Non-pigmented ciliary epithelial cell (primary cell): ENCODE results near the gene RGS17.
"Not testable (repeated sequence)": the region's sequence is repeated elsewhere in the genome, so short reads cannot be mapped to it uniquely, and the experiment has no call there.

ENCODE experiments used
- DNase-seq: peaks from one replicate; pipeline ENCODE4 v3.0.0-alpha.2; 2010; ENCODE audit warnings: low read depth

Gene RGS17

DNA sequence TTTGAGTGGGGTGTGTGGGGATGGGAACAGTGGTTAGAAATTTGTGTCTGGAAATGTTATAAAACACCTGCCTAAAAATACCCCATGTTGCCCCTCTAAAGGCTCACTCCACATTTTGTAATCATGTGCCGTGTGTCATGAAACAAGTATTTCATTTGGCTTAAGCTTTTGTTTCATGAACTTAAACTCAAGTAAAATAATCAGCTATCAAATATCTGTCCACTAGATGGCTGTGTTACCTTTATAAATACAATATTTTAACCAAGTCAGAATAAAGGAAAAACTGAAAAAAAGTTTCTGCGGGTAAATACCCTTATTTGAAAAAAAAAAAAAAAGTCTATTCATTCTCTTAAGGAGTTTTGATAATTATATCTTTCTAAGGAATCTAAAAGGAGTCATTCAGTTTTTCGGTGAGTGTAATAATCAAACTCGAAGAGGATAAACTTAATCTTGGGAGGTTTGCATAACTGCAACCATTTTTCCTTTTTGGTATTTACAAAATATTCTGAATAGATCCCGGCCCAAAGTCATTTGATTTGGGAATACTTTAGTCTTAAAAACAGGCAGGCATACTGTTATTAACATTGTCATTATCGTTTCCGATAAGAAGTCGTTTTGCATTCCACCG lies 98.7 kb downstream of the RGS17 start:
- DNase-seq, result peak; percentile 30

DNA sequence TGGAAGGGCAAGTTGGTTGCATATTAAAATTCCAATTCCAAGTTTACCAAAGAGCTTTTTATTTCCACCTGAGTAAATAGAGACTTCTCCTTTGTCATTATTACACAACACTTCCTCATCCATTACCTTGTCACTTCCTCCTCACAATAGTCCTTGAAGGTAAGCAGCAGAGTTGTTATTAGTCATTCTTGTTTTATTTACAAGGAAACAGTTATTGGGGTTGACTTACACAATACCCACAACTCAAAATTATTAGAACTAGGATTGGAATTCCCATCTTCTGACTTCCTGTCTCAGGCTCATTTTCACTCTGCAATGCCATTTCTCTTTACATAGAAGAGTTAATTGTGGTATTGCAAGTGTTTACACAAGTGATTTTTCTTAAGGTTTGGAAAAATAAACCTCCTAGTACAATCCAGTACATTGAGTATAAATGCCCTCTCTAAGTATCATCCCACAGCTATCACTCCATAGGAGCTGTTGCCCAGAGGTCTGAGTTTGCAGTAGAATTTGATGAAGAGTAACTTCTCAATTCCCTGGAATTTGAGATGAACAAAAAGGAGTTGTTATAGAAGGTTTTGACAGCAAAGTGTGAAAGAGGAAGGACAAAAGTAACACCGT lies 99.6 kb downstream of the RGS17 start:
- no peak for DNase-seq

DNA sequence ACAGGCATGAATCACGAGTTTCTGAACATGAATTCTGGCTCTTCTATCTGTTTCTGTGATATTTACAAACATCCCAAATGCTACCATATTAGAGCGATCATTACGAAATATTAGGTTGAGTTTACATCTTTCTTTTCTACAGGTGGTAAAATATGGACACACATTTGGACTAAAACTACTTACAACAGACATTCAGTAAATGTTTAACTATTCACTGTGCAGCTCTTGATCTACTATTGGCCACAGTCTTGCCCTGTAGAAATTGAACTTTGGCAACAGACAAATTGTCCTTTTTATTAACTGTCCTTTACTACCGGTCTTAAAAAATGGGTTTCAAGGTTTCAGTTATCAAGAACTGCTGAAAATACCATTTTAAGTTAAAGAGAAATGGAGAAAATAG lies 102.1 kb downstream of the RGS17 start:
- DNase-seq, result no peak

DNA sequence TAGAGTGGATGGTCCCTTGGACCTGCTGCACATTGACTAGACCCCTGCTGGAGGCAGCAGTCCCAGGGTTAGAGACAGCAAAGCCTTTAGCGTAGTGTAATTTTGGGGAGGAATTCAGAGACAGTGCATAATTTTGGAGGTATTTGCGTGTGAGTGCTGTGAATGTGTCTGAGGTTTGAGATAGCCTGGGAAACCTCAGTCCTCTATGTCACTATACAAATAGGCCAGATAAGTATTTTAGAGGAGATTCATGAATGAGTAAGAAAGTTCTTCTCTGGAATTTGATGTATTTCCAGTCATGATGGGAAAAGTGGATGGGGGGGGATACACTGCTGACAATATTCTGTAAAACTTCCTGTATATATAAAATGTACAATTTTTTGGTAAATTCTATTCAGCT lies 102.8 kb downstream of the RGS17 start:
- no peak for DNase-seq

DNA sequence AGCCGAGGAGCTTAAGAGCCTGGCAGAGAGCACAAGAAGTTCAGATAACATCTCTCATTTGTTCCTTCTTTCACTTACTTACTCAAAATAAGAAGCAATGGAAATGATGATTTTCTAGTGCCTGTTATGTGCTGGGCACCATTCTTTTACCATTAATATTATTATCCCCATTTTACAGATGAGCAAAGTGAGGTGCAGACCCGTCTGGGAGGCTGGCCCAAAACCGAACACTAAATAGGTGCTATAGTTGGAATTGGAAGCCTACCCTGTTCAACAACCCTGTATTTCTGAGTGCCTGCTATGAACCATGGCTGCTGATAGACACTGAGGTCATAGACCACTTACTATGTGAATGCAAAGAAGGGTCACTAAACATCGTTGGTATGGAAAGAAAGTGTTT lies 103.6 kb downstream of the RGS17 start:
- DNase-seq, result no peak

DNA sequence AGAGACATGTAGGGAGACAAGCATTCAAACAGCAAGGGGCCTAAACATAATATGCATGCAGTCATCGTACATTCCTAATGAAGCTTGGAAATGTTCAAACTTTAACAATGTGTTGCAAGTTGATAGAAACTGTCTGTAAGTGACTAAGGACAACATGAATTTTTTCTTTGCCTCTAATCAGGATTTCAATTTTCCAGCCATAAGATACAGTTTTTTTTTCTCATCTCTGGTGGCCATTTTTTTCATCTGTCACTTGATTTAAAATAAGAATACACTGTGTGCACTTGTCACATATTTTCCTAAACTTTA lies 106.4 kb downstream of the RGS17 start:
- no peak for DNase-seq

DNA sequence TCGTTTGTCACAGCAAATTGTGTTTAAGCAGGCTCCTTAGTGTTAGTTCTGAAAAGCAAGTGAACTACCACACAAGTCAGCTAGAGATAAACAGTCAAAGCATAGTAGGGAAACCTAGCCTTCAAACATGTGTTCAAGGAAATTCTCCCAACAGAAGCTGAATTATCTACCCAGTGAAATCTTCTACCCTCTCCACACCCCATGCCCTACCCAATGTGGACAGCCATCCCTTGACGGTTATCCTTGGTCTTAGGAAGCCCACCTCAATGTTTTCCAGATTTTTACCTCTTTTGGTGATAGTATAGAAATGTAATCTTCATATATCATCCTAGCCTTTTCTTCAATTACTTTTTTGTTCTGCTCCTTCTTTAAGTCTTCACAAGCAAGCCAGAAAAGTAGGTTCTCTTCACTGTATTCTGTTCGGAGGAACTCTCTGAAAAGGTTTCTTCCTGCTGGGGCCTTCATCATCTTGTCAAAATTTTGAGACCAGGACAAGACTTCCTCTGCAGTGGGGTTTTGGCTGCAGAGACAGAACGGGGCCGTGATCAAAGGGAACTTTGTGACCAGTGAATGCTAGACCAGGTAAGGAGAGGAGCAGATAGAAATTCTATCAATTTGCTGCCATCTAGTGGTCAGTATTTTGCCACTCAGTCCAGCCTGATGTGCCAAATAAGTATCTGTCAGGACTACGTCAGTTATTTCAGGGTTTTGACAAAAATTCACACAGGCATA lies 106.9 kb downstream of the RGS17 start:
- no peak for DNase-seq

DNA sequence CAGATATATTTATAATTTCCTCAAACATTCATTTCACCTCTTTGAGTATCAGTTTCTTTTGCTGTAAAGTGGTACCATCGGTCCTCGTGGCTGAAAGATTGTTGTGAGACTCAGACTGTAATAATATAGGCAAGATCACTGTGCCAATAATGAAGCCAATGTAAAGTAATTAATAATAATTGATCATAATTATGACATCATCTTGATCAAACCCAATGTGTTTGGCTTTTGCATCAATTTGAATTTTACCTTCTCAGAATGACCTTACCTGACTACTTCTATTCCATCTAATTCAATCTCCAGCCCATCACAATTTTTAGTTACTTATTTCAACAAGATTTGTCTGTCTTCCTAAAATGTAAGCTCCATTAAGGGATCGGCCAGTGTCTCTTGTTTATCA lies 112.7 kb downstream of the RGS17 start:
- no peak for DNase-seq

DNA sequence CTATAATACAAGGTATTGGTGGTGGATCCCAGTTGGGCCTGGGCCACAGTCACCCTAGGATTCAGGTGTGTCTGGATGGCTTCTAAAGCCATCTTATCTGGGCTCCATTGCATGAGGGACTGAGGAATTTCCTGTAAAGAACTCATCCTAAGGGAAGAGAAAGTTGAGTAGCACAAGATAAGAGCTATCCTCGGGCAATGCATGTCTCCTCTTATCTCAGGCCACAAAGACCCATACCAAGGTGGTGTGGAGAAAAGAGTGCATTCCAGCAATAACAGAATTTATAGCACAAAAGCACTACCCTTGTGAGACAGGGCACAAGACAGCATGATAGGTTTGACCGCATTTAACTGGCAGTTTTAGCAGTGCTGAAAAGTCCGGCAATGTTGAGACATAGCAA lies 114.2 kb downstream of the RGS17 start:
- DNase-seq, result no peak

DNA sequence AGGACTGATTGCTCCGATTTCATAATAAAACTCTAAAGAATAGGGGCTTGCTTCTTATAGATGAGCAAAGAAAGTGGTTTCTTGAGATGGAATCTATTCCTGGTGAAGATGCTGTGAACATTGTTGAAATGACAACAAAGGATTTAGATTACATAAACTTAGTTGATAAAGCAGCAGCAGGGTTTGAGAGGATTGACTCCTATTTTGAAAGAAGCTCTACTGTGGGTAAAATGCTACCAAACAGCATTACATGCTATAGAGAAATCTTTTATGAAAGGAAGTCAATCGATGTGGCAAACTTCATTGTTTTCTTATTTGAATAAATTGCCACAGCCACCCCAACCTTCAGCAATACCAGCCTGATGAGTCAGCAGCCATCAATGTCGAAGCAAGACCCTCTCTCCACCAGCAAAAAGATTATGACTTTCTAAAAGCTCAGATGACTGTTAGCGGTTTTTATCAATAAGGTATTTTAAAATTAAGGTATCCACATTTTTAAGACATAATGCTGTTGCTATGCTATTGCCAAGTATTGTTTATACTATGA lies 115.9 kb downstream of the RGS17 start:
- no peak for DNase-seq

DNA sequence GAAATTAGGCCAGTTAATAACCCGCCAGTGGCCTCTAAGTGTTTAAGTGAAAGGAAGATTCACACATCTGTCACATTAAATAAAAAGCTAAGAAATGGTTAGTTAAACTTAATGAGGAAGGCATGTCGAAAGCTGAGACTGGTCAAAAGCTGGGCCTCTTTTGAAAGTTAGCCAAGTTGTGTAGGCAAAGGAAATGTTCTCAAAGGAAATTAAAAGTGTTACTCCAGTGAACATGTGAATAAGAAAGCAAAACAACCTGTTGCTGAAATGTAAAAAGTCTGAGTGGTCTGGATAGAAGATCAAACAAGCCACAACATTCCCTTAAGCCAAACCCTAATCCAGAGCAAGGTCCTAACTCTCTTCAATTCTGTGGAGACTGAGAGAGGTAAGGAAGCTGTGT lies 117.6 kb downstream of the RGS17 start:
- DNase-seq, result no peak

DNA sequence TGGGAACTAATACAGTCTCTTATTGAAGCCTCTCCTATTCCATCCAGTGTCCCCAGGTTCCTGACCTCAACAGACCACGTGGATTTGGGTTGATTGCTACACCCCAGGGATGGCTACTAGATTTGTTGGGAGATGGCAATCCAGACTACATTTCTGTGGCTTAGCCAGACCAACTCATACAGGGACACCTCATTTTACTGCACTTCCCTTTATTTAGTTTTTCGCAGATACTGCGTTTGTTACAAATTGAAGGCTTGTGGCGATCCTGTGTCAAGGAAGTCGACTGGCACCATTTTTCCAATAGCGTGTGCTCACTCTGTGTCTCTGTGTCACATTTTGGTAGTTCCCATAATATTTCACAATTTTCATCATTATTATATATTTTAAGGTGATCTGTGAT lies 118.2 kb downstream of the RGS17 start:
- no peak for DNase-seq

DNA sequence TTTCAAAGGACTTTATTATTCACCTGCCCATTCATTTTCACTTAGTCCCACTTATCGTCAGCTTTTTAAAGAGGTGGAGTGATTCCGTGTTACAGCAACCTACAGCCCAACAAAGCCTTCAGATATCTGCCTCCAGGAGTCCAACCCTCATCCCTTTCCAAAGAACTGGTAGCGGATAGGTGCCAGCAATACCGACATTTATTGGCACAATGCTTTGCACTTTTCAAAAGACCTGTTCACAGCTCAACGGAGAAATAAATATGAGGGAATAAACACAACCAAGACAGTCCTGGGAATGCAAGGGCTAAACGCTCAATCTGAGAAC lies 127.8 kb downstream of the RGS17 start:
- no peak for DNase-seq

DNA sequence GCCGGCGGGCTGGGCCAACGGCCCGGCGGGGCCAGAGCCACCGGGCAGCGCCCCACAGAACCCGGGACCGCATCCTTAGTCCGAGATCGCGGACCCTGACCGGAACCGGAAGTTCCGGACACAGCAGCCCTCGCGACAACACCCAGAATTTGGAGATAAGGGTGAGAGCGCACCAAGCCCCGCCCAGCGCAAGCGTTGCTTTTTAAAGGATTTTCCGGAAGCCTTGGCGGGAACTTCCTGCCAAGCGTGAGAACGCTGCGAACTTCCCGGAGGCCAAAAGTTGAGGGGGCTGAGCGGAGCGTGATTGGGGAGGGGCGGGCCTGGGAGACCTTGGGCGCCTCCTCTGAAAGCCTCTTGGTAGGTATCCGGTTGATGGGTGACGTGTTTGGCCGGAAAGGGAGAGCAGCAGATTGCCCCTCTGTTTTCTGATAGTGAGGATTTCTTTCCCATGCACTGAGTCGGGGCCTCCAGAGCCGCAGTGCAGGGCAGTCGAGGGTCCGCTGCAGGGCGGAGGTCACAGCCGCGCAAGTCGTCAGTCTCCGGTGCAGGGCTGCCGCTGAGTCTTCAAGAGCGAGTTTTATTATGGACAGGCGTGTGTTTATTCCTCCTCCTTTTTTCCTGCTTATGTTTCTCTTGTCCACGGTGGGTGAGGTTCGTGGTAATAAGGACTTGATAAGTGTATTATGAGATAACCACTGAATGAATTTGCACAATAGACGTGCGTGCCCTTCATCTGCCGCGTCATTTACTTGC lies 128.3 kb downstream of the RGS17 start, which contains the start of gene MTRF1L:
TSS of gene MTRF1L (minus strand) at position 97 of the 753 bp plus-strand sequence. CDS start at position 73, 24 bp downstream.
- DNase-seq, result peak; percentile 89

DNA sequence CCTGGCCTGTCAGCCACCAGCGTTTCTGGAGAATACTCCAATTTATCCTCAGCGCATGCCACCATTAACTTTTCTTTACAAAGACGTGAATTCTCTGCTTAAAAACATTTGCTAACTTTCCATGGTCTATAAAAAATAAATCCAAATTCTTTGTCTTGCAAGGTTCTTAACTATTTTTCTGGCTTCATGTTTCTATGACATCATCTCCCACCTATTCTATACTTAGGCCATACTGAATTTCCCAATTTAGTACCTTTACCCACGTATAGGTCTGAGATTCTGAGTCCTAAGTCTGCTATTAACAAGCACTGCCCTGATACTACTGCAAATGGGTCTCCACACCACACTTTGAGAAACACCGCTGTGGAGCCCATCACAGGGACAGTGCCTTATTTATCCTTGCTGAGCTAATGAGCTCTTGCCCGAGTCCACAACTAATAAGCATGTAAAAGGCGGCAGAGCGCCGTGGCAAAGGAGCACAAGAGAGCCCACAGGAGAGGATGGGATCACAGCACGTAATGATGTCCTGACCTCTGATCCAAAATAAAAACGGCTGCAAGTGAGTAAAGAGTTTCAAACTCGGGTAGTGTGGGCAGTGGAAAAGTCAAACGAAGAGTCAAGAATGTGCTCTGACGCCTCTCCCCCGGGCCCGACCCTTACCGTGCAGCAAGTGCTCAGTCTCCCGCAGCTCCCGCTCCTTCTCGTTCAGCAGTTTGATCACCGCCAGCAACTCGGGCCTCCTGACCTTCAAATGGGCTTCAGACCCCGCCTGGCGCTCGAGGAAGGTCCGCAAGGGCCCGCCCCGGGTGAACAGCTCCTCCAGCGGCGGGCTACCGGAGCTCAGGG lies 129.1 kb downstream of the RGS17 start:
- DNase-seq, result no peak

DNA sequence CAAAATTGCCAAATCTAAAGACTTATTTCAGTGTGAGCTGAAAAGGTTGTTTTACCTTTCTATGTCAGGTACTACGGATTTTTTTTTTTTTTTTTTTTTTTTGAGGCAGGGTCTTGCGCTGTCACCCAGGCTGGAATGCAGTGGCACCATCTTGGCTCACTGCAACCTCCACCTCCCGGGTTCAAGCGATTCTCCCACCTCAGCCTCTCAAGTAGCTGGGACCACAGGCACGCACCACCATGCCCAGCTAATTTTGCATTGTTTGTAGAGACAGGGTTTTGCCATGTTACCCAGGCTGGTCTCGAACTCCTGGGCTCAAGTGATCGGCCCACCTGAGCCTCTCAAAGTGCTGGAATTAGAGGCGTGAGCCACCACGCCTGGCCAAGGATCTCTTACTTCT lies 130.3 kb downstream of the RGS17 start:
- not testable (repeated sequence) for DNase-seq

DNA sequence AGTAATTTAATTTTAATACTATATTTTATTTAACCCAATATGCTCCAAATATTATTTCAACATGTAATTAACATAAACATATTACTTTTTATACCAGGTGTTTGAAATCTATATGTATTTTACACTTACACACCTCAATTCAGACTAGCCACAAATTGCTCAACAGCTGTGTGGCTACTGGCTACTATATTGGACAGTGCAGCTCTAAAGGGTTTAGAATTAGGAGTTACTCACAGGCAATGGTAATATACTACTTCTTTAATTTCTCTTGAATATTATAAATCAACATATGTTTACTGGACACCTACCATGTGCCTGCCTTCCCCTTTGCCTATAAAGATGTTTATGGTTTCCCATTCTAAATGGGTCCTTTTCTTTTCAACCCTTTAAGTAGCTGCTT lies 130.8 kb downstream of the RGS17 start:
- DNase-seq, result no peak

DNA sequence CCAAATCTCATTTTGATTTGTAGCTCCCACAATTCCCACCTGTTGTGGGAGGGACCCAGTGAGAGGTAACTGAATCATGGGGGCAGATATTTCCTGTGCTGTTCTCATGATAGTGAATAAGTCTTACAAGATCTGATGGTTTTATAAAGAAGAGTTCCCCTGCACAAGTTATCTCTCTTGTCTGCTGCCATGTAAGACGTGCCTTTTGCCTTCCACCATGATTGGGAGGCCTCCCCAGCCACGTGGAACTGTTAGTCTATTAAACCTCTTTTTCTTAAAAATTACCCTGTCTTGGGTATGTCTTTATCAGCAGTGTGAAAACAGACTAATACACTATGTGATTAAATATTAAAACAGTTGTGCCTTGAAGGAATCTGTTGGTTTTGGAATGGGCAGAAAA lies 131.5 kb downstream of the RGS17 start:
- DNase-seq, result not testable (repeated sequence)

DNA sequence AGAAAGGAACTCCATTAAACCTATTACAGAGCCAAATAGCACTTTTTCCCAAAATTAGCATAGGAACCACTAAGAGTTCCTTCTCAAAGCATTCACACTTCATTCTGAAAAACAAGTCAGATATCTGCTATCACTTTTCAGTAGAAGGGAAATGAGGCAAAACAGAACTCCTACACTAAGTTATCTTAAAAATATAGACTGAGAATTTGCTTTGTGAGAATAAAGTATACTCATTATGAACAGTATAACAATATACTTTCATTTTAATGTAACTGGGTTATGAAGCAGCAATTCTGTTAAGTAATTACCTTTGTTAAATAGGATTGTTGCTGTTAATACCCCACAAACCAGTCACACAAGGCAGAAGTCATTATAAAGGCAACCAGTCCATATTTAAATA lies 137.2 kb downstream of the RGS17 start:
- DNase-seq, result no peak

DNA sequence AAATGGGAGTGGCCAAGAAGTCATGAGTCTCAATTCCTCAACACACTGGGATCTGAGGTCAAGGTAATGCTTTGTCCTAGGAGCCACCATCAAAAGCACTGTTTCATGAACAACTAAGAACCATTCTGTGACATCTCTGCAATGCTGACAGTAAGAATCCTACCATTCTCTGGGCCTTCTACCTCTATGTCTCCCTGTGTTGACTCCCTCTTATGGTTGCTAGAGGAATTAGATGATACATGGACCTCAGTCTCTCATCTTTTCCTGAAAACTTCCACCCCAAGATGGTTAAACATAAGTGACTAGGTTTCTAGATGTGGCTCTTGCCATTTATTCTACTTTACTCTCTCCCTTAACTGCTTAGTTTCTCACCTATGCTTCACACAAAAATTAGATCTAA lies 137.7 kb downstream of the RGS17 start:
- no peak for DNase-seq

DNA sequence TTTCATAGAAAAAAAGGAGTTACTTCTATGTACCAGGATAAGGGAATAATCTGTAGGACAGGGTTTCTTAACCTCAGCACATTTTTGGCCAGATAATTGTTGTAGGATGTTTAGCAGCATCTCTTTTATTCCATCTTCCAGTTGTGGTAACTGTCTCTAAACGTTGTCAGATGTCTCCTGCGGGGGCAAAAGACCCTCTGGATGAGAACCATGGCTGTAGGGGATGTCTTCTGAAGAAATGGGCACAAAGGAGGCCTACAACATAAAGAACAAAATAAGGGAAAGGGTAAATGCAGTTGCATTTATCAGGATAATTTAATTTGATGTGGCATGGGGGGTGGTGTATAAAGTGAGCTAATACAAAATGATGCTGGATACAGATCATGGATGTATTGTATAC lies 144.1 kb downstream of the RGS17 start:
- no peak for DNase-seq

DNA sequence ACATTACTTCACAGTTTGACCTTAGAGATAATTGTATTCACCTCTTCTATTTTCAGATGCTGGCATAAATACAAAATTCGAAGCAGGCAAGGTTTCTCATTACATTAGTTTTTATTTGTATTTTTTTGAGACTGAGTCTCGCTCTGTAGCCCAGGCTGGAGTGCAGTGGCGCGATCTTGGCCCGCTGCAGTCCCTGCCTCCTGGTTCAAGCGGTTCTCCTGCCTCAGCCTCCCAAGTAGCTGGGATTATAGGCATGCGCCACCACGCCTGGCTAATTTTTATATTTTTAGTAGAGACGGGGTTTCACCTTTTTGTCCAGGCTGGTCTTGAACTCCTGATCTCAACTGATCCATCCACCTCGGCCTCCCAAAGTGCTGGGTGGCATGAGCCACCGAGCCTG lies 145.8 kb downstream of the RGS17 start:
- DNase-seq, result not testable (repeated sequence)
